ENCODE results near the gene AFMID.

AFMID gene

DNA sequence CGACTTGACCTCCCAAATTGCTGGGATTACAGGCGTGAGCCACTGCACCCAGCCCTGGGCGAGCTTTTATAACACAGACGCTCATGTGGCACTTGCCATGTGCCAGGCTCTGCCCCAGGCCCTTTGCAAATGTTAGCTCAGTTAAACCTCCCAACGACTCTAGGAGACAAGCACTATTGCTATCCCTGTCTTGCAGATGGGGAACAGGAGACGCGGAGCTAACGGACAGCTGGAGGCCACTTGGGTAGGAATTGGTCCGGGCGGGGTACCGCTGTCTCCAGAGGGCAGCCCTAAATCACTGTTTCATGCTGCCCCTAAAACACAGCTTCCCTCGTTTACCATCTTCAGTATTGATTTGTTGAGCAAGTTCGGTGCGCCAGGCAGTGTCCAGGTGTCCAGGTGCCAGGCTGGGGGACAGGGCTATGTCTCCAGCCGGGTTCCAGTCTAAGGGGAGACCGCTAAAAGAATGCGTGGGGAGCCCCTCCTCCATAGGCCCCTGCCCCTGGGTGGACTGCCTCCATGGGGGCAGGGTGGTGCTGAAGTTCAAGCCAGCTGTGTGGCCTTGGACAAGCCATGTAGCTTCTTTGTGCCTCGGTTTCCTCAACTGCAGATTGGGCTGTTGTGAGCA is 68.0 kb downstream of the AFMID start:
- DNase-seq (ENCODE audit: low spot score): no peak

DNA sequence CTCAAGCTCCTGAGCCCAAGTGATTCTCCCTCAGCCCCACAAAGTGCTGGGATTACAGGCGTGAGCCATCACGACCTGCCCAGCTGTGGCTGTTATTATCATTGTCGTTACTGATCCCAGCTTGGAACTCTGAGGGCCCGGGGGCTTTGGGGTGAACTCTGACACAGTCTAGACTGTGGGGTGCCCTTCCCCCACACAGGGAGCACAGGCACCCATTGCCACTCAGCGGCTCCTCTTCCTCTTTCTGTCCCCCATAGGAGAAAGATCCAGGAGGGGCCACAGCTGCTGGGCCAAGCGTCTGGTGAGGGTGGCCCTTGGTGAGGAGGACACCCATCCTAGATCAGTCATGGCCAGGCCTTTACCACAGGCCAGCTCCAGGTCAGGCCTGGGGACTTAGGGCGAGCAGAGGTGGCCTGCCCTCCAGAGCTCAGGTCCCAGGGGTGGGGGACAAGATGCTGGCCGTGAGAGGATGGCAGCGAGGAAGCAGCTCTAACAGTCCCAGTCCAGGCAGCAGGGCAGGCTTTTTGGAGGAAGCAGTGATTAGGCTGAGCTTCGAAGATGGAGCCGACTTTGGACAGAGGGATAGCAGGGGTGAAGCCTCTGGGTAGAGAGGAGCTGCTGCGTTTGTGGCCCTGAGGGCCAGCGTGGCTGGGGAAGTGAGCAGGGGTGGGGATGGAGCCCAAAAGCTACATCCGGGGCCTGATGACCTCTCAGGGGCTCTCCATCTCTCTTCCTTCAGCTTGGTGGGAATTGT is 69.0 kb downstream of the AFMID start:
- DNase-seq (ENCODE audit: low spot score): no peak

DNA sequence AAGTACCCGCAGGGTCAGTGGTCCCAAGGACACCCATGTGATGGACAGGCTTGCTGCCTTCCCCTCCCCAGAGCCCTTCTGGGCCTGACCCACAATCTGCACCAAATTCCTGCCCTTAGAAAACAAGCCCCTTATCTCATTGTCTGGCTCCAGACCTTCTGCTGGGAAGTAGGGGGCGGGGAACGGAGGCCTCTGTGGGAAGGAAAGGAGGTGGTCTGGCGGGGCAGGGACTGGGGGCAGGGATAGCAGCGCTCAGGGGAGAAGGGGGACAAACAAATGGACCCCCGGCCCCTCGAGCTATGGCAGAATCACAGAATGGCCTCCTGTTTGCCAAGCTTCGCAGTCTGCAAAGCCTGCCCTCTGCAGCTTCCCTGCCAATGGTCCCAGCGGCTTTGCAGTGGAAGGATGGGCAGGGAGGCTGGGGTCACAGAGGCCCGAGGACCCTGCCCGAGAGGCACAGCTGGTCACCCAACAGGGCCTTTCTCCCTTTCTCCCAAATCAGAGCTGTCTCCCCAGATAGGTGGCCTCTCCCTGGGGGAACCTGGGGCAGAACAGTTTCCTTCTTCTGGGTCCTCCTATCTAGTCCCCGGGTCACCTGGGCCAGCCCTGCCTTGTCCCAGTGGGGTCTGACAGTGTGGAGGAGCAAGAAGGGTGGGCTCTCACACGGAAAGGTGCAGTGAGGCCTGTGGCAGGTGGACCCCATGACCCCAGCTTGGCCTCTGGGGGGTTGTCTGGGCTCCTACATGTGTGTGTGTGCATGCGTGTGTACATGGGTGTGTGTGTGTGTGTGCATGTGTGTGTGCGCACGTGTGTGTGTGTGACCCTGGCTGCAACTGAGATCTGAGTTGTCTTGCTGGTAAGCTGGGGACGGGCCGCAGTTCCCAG is 69.8 kb downstream of the AFMID start:
- no peak for DNase-seq (ENCODE audit: low spot score)

Data from iPS-NIHi11 (cell line).